GM12891 (cell line): Measurements from ENCODE around the gene AFF3.

Experiments
- DNase-seq: peaks from one replicate; pipeline ENCODE4 v3.0.0; 2011; ENCODE audit warnings: low spot score; ENCODE audit not compliant: insufficient read length
- FAIRE-seq: peaks from 2 replicates; lab custom pipeline; 2011; peaks lifted over from hg19 to GRCh38; lab: Jason Lieb, UNC
- PAX5 ChIP-seq: IDR thresholded peaks from 2 replicates; pipeline ENCODE4 v1.6.1; 2011; ENCODE audit warnings: low read length, moderate library complexity, mild to moderate bottlenecking; ENCODE audit not compliant: insufficient read depth, severe bottlenecking
- POLR2A ChIP-seq: IDR thresholded peaks from 2 replicates; pipeline ENCODE4 v1.6.1; 2011; ENCODE audit warnings: low read depth, low read length, control low read depth
- POLR2AphosphoS5 ChIP-seq: IDR thresholded peaks from 2 replicates; pipeline ENCODE4 v1.6.1; 2011; ENCODE audit warnings: low read depth, low read length, control low read depth
- POU2F2 ChIP-seq: IDR thresholded peaks from 2 replicates; pipeline ENCODE4 v1.6.1; 2011; ENCODE audit warnings: low read depth, mild to moderate bottlenecking, control low read depth, low read length, moderate library complexity
- SPI1 ChIP-seq: IDR thresholded peaks from 2 replicates; pipeline ENCODE4 v1.6.1; 2011; ENCODE audit warnings: low read depth, low read length, control low read depth
- TAF1 ChIP-seq: IDR thresholded peaks from 2 replicates; pipeline ENCODE4 v1.6.1; 2011; ENCODE audit warnings: low read depth, low read length, control low read depth

AFF3 gene

DNA sequence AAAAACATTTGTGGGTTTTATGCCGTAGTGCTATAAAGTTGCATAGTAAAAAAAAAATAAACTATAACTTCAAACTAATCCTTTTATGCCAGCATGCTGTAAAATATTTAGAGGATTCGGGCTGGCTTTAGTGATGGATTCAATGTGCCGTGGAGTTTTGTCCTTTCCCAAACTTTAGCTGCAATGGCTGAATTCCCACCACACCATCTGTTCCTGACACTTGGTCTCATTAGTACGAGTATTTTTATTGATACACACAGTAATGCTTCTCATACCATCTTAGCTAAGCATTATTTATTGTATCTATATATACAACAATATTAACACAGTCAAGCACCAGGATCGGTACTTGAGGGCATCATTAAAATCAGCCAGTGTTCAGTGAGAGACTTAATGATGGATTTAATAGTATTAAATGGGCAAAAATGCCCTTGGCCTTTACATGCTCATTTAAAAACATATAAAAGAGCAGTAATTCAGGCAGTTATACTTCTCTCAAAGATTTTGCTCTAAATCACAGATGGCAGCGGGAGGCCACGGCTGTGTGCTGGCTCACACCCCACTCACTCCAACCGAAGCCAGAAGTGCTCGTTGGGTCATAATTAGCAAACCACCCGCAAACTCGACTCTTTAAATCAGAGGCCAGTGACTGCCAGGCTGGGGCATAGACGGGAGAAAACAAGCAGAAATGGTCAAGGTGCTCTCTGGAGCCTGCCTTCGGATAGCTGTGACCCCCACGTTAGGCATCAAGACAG lies 355.6 kb downstream of the AFF3 start:
- FAIRE-seq = no peak
- TF ChIP-seq TAF1 (no peak), POLR2A (no peak), POU2F2 (no peak), SPI1 (no peak), POLR2AphosphoS5 (no peak)

GRCh38 chr2:99784946-99785345 lies 357.4 kb downstream of the AFF3 start:
- no peak for FAIRE-seq
- DNase-seq = no peak
- TF ChIP-seq SPI1 (no peak), POLR2AphosphoS5 (no peak), TAF1 (no peak), POLR2A (no peak), POU2F2 (no peak), PAX5 (no peak)

More for the DNA sequence above, 355.6 kb downstream of the AFF3 start:
- no peak for DNase-seq

- FAIRE-seq (no peak), DNase-seq (no peak)
- no peak for TF ChIP-seq SPI1
- TF ChIP-seq PAX5 = no peak
- TF ChIP-seq POLR2AphosphoS5 = no peak
- no peak for TF ChIP-seq TAF1
- TF ChIP-seq POU2F2 = no peak
- no peak for TF ChIP-seq POLR2A
Observed at GRCh38 chr2:99784282-99784681, 358.1 kb downstream of the AFF3 start.

DNA sequence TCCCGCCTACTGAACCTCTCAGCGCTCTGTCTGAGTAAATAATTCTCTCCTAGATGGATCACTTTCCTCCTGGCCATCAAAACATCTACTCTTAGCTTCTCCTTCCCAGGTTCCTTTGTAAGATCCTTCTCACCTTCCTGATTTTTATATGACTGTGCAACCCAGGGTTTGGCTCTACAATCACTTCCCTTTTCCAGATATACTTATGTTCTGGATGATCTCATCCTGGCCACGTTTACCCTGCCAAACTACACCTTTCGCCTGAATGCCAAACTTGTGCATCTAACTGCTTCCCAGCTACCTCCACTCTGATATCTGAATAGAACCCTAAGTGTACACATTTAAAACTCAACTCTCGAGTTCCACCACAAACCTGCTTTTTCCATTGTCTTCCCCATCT lies 362.1 kb downstream of the AFF3 start:
- FAIRE-seq = no peak
- DNase-seq = no peak

GRCh38 chr2:99779276-99779675 lies 363.1 kb downstream of the AFF3 start:
- DNase-seq = no peak
- TF ChIP-seq POU2F2 (no peak), PAX5 (no peak), POLR2A (no peak), POLR2AphosphoS5 (no peak), TAF1 (no peak), SPI1 (no peak)
- no peak for FAIRE-seq

More for the DNA sequence above, 362.1 kb downstream of the AFF3 start:
- TF ChIP-seq POLR2AphosphoS5 (no peak), SPI1 (no peak), POU2F2 (no peak), PAX5 (no peak), TAF1 (no peak), POLR2A (no peak)

GRCh38 chr2:99777656-99778290 lies 364.6 kb downstream of the AFF3 start:
- no peak for TF ChIP-seq POLR2A
- no peak for TF ChIP-seq POLR2AphosphoS5
- TF ChIP-seq SPI1 = no peak
- no peak for TF ChIP-seq PAX5
- TF ChIP-seq TAF1 = no peak
- TF ChIP-seq POU2F2 = no peak
- FAIRE-seq (no peak), DNase-seq (no peak)

- FAIRE-seq (no peak), DNase-seq (no peak)
- no peak for TF ChIP-seq TAF1
- no peak for TF ChIP-seq PAX5
- no peak for TF ChIP-seq SPI1
- no peak for TF ChIP-seq POU2F2
- no peak for TF ChIP-seq POLR2AphosphoS5
- no peak for TF ChIP-seq POLR2A
Observed at GRCh38 chr2:99776906-99777646, 365.3 kb downstream of the AFF3 start.

GRCh38 chr2:99776206-99776905 lies 366.0 kb downstream of the AFF3 start:
- TF ChIP-seq TAF1 (no peak), SPI1 (no peak), POLR2AphosphoS5 (no peak), PAX5 (no peak), POU2F2 (no peak), POLR2A (no peak)
- FAIRE-seq (no peak), DNase-seq (no peak)
